Left ventricle myocardium inferior (tissue), 1 donor: ENCODE data around the gene LTF. TPM values are rescaled to one million over a fixed set of nuclear protein-coding genes. Genes with fewer than 3 reads are reported as not detected.

ENCODE experiments used
- DNase-seq: peaks from one replicate; pipeline ENCODE4 v3.0.0-alpha.2; 2020
- H3K27ac ChIP-seq: fragments of 200-600 bp; replicated peaks from 2 replicates; pipeline ENCODE4 v1.8.0; 2021
- H3K27me3 ChIP-seq: fragments of 200-600 bp; 2 replicates; pipeline ENCODE4 v1.8.0; 2021; ENCODE audit warnings: low read depth
- H3K36me3 ChIP-seq: fragments of 200-600 bp; 2 replicates; pipeline ENCODE4 v1.8.0; 2021
- H3K4me1 ChIP-seq: fragments of 200-600 bp; 2 replicates; pipeline ENCODE4 v1.8.0; 2021
- H3K4me3 ChIP-seq: fragments of 200-600 bp; 2 replicates; pipeline ENCODE4 v1.8.0; 2021; ENCODE audit warnings: mild to moderate bottlenecking, moderate library complexity
- H3K9me3 ChIP-seq: fragments of 200-600 bp; replicated peaks from 2 replicates; pipeline ENCODE4 v1.8.0; 2021
- CTCF ChIP-seq: fragments of 200-600 bp; IDR thresholded peaks from 2 replicates; pipeline ENCODE4 v1.8.0; 2021; ENCODE audit warnings: antibody characterized with exemption, mild to moderate bottlenecking, borderline replicate concordance
- intact Hi-C: fragments of 100-400 bp; cut with micrococcal nuclease; formaldehyde crosslinking; loops from one replicate; pipeline ENCODE4 v1.11.0; 2022
- total RNA-seq: library from RNA; stranded (reverse); fragmentation: NEBNext Ultra II Directional; extraction: Animal tissue kit (Norgen Biotek cat#: 25700); gene quantifications from one replicate; pipeline ENCODE4 v1.2.1, GENCODE V29; 2021
- donor health status: DM: no; HTN: yes; CAD: no; lungs with severe emphysema.

Gene LTF
- total RNA-seq, 1 donor from 2014 or later = 2.7 TPM

- TF ChIP-seq CTCF = peak; percentile 57
- Histone ChIP-seq H3K36me3 (peaks cover 8% of the 10 kb centered on the region), H3K4me1 (peaks cover 38% of the 10 kb centered on the region), H3K9me3 (no peaks in the 10 kb centered on the region), H3K4me3 (peak overlapping the region; percentile 58), H3K27me3 (peaks cover 25% of the 10 kb centered on the region), H3K27ac (peak overlapping the region; percentile 88)
- intact Hi-C loops = no loop called here
- DNase-seq = no peak
Observed at GRCh38 chr3:46462111-46462510, 2.6 kb downstream of the LTF start.

- Histone ChIP-seq H3K27me3 (peaks cover 25% of the 10 kb centered on the region), H3K27ac (no peak overlapping the region), H3K4me1 (peaks cover 21% of the 10 kb centered on the region), H3K36me3 (peaks cover 16% of the 10 kb centered on the region), H3K9me3 (no peaks in the 10 kb centered on the region), H3K4me3 (no peak overlapping the region)
- no peak for TF ChIP-seq CTCF
- DNase-seq = no peak
- intact Hi-C loops = no loop called here
Observed at GRCh38 chr3:46460051-46460450, 4.7 kb downstream of the LTF start.

- peaks cover 16% of the 10 kb centered on the region for H3K36me3 ChIP-seq
- H3K27me3 ChIP-seq = no peaks in the 10 kb centered on the region
- no peak for DNase-seq
- no peak overlapping the region for H3K27ac ChIP-seq
- H3K9me3 ChIP-seq = no peaks in the 10 kb centered on the region
- no peak for TF ChIP-seq CTCF
- H3K4me3 ChIP-seq = no peak overlapping the region
- H3K4me1 ChIP-seq = no peaks in the 10 kb centered on the region
- intact Hi-C loops = no loop called here
Observed at GRCh38 chr3:46456118-46456517, 8.6 kb downstream of the LTF start.

- Histone ChIP-seq H3K4me3 (no peak overlapping the region), H3K4me1 (no peaks in the 10 kb centered on the region), H3K27ac (no peak overlapping the region), H3K27me3 (no peaks in the 10 kb centered on the region), H3K36me3 (peaks cover 21% of the 10 kb centered on the region), H3K9me3 (no peaks in the 10 kb centered on the region)
- intact Hi-C loops = no loop called here
- DNase-seq = no peak
- no peak for TF ChIP-seq CTCF
Observed at GRCh38 chr3:46455231-46456115, 9.2 kb downstream of the LTF start.

GRCh38 chr3:46454606-46455005 is 10.1 kb downstream of the LTF start:
- H3K9me3 ChIP-seq = no peaks in the 10 kb centered on the region
- DNase-seq = no peak

More at GRCh38 chr3:46454606-46455005, 10.1 kb downstream of the LTF start:
- H3K4me3 ChIP-seq = no peak overlapping the region
- H3K27ac ChIP-seq = no peak overlapping the region
- H3K36me3 ChIP-seq = peaks cover 16% of the 10 kb centered on the region
- no peak for TF ChIP-seq CTCF
- H3K4me1 ChIP-seq = peaks cover 5% of the 10 kb centered on the region
- intact Hi-C loops = no loop called here
- no peaks in the 10 kb centered on the region for H3K27me3 ChIP-seq
